HG02759 (cell line): ENCODE data around the gene LTBP2.
"Not testable (repeated sequence)": the region's sequence is repeated elsewhere in the genome, so short reads cannot be mapped to it uniquely, and the experiment has no call there.

Source experiments
- ATAC-seq: cut with Tn5 transposase; IDR thresholded peaks from one replicate; pipeline ENCODE4 v1.9.1; 2021; ENCODE audit warnings: mild to moderate bottlenecking, moderate library complexity; ENCODE audit not compliant: unreplicated experiment

LTBP2 gene

GRCh38 chr14:74555476-74556050 lies 56.5 kb downstream of the LTBP2 start:
- ATAC-seq: no peak

- ATAC-seq: no peak
Measured at GRCh38 chr14:74554742-74555362, 57.2 kb downstream of the LTBP2 start.

- ATAC-seq: no peak
Measured at GRCh38 chr14:74552623-74553022, 59.4 kb downstream of the LTBP2 start.

- ATAC-seq: no peak
Measured at GRCh38 chr14:74551431-74552371, 60.3 kb downstream of the LTBP2 start.

GRCh38 chr14:74551001-74551400 lies 61.0 kb downstream of the LTBP2 start:
- no peak for ATAC-seq

- no peak for ATAC-seq
Measured at GRCh38 chr14:74550071-74550470, 62.0 kb downstream of the LTBP2 start.

GRCh38 chr14:74549588-74549987 lies 62.4 kb downstream of the LTBP2 start:
- no peak for ATAC-seq

GRCh38 chr14:74548881-74549280 lies 63.2 kb downstream of the LTBP2 start:
- no peak for ATAC-seq

- ATAC-seq: no peak
Measured at GRCh38 chr14:74547331-74547927, 64.6 kb downstream of the LTBP2 start.

GRCh38 chr14:74546416-74546815 lies 65.6 kb downstream of the LTBP2 start:
- ATAC-seq: no peak

- no peak for ATAC-seq
Measured at GRCh38 chr14:74545386-74545785, 66.7 kb downstream of the LTBP2 start.

GRCh38 chr14:74543771-74544438 lies 68.1 kb downstream of the LTBP2 start:
- no peak for ATAC-seq

- no peak for ATAC-seq
Measured at GRCh38 chr14:74542056-74542685, 69.9 kb downstream of the LTBP2 start.

- no peak for ATAC-seq
Measured at GRCh38 chr14:74541225-74541624, 70.8 kb downstream of the LTBP2 start.

- ATAC-seq: no peak
Measured at GRCh38 chr14:74539503-74539902, 72.5 kb downstream of the LTBP2 start.

- no peak for ATAC-seq
Measured at GRCh38 chr14:74538411-74539391, 73.3 kb downstream of the LTBP2 start.

- not testable (repeated sequence) for ATAC-seq
Measured at GRCh38 chr14:74536336-74536735, 75.7 kb downstream of the LTBP2 start.

GRCh38 chr14:74535756-74536325 lies 76.2 kb downstream of the LTBP2 start:
- ATAC-seq: no peak

- no peak for ATAC-seq
Measured at GRCh38 chr14:74533576-74533975, 78.5 kb downstream of the LTBP2 start.
